HEK293 (cell line): ENCODE data around the gene ARHGAP22.

ENCODE experiments used
- CTCF ChIA-PET: fragments of 350-600 bp; formaldehyde crosslinking; extraction: SDS; loops from one replicate; lab custom pipeline; 2021; ENCODE audit warnings: antibody characterized with exemption; lab: Yijun Ruan, JAX
- POLR2A ChIA-PET: fragments of 300-600 bp; formaldehyde crosslinking; extraction: SDS; loops from one replicate; lab custom pipeline; 2020; ENCODE audit warnings: antibody characterized with exemption, inconsistent platforms; lab: Yijun Ruan, JAX
- H3K27ac ChIP-seq: fragments of 200-500 bp; sonication (Bioruptor generic); 2 replicates; pipeline ENCODE4 v1.5.1; 2014; ENCODE audit warnings: low read depth, low read length, control low read depth, inconsistent platforms; ENCODE audit errors: extremely low read depth
- H3K36me3 ChIP-seq, 2 experiments: fragments of 200-500 bp in 1 of 2; sonication (Bioruptor generic) in 1 of 2; 1 replicate in 1 of 2; 2 replicates in 1 of 2; pipeline ENCODE4 v1.5.1; 2014 to 2017; ENCODE audit warnings: inconsistent platforms in 2 of 2, low read length in 2 of 2; ENCODE audit not compliant: control insufficient read depth in 2 of 2, insufficient read depth in 1 of 2
- H3K4me1 ChIP-seq: fragments of 200-500 bp; sonication (Bioruptor generic); 2 replicates; pipeline ENCODE4 v1.5.1; 2014; ENCODE audit warnings: mild to moderate bottlenecking, low read length, inconsistent platforms; ENCODE audit not compliant: control insufficient read depth, insufficient read depth
- H3K4me3 ChIP-seq: 2 replicates; pipeline ENCODE4 v1.5.1; 2011; ENCODE audit warnings: low read depth, mild to moderate bottlenecking, control low read depth, low read length, moderate library complexity
- H3K9me3 ChIP-seq: fragments of 200-500 bp; sonication (Bioruptor generic); 2 replicates; pipeline ENCODE4 v1.5.1; 2014; ENCODE audit warnings: low read depth, low read length, inconsistent platforms; ENCODE audit not compliant: control insufficient read depth, insufficient read depth
- ELK4 ChIP-seq: IDR thresholded peaks from 2 replicates; pipeline ENCODE4 v1.6.1; 2011; ENCODE audit warnings: mild to moderate bottlenecking, low read depth, low read length, borderline replicate concordance
- HOXC10 ChIP-seq: sonication (generic); formaldehyde crosslinking; IDR thresholded peaks from 2 replicates; pipeline ENCODE4 v1.8.1; 2023; ENCODE audit warnings: mild to moderate bottlenecking, missing genetic modification reagents
- HOXD13 ChIP-seq: sonication (generic); formaldehyde crosslinking; IDR thresholded peaks from 2 replicates; pipeline ENCODE4 v1.8.0; 2022; ENCODE audit warnings: missing genetic modification reagents, borderline replicate concordance
- OVOL3 ChIP-seq: fragments of 450-650 bp; formaldehyde crosslinking; IDR thresholded peaks from 2 replicates; pipeline ENCODE4 v1.5.1; 2016; ENCODE audit warnings: missing biosample characterization, missing genetic modification characterization
- REPIN1 ChIP-seq: fragments of 450-650 bp; formaldehyde crosslinking; IDR thresholded peaks from 2 replicates; pipeline ENCODE4 v1.5.1; 2017; ENCODE audit warnings: missing biosample characterization, missing genetic modification characterization, low read depth
- SCRT2 ChIP-seq: fragments of 450-650 bp; formaldehyde crosslinking; IDR thresholded peaks from 2 replicates; pipeline ENCODE4 v1.5.1; 2016; ENCODE audit warnings: missing biosample characterization, missing genetic modification characterization
- SP3 ChIP-seq: fragments of 450-650 bp; formaldehyde crosslinking; IDR thresholded peaks from 2 replicates; pipeline ENCODE4 v1.5.1; 2016; ENCODE audit warnings: missing biosample characterization, missing genetic modification characterization
- TCF7L2 ChIP-seq: IDR thresholded peaks from 2 replicates; pipeline ENCODE4 v1.6.1; 2011; ENCODE audit warnings: low read depth, mild to moderate bottlenecking, inconsistent platforms, low read length, moderate library complexity, borderline replicate concordance
- ZIC2 ChIP-seq: fragments of 450-650 bp; formaldehyde crosslinking; IDR thresholded peaks from 2 replicates; pipeline ENCODE4 v1.5.1; 2016; ENCODE audit warnings: missing biosample characterization, missing genetic modification characterization
- ZNF121 ChIP-seq: fragments of 450-650 bp; formaldehyde crosslinking; IDR thresholded peaks from 2 replicates; pipeline ENCODE4 v1.5.1; 2016; ENCODE audit warnings: missing biosample characterization, missing genetic modification characterization
- ZNF18 ChIP-seq: fragments of 450-650 bp; formaldehyde crosslinking; IDR thresholded peaks from 2 replicates; pipeline ENCODE4 v1.5.1; 2016; ENCODE audit warnings: missing biosample characterization, missing genetic modification characterization
- ZNF24 ChIP-seq: fragments of 450-650 bp; formaldehyde crosslinking; IDR thresholded peaks from 2 replicates; pipeline ENCODE4 v1.5.1; 2016; ENCODE audit warnings: missing biosample characterization, missing genetic modification characterization
- ZNF248 ChIP-seq: fragments of 450-650 bp; formaldehyde crosslinking; IDR thresholded peaks from 2 replicates; pipeline ENCODE4 v1.5.1; 2017; ENCODE audit warnings: missing biosample characterization, missing genetic modification characterization
- ZNF37A ChIP-seq: fragments of 450-650 bp; IDR thresholded peaks from 2 replicates; pipeline ENCODE4 v1.5.1; 2018; ENCODE audit warnings: missing biosample characterization, missing genetic modification characterization
- ZNF398 ChIP-seq: fragments of 450-650 bp; formaldehyde crosslinking; IDR thresholded peaks from 2 replicates; pipeline ENCODE4 v1.5.1; 2017; ENCODE audit warnings: missing biosample characterization, missing genetic modification characterization
- ZNF521 ChIP-seq: fragments of 450-650 bp; formaldehyde crosslinking; IDR thresholded peaks from 2 replicates; pipeline ENCODE4 v1.5.1; 2017; ENCODE audit warnings: missing biosample characterization, mild to moderate bottlenecking, missing genetic modification characterization
- ZNF555 ChIP-seq: fragments of 450-650 bp; formaldehyde crosslinking; conservative IDR thresholded peaks from 2 replicates; pipeline ENCODE4 v1.5.1; 2017; ENCODE audit warnings: missing biosample characterization, mild to moderate bottlenecking, missing genetic modification characterization, inconsistent platforms
- ZNF623 ChIP-seq: fragments of 450-650 bp; formaldehyde crosslinking; IDR thresholded peaks from 2 replicates; pipeline ENCODE4 v1.5.1; 2016; ENCODE audit warnings: missing biosample characterization, missing genetic modification characterization
- ZNF626 ChIP-seq: fragments of 450-650 bp; sonication (Bioruptor Pico); formaldehyde crosslinking; IDR thresholded peaks from 2 replicates; pipeline ENCODE4 v1.5.1; 2018; ENCODE audit warnings: missing biosample characterization, missing genetic modification characterization, inconsistent platforms
- ZNF658 ChIP-seq: fragments of 450-650 bp; formaldehyde crosslinking; IDR thresholded peaks from 2 replicates; pipeline ENCODE4; 2016; ENCODE audit warnings: missing biosample characterization, missing genetic modification characterization
- ZNF677 ChIP-seq: fragments of 450-650 bp; IDR thresholded peaks from 2 replicates; pipeline ENCODE4 v1.5.0; 2018; ENCODE audit warnings: missing biosample characterization, mild to moderate bottlenecking, missing genetic modification characterization, moderate library complexity
- ZNF701 ChIP-seq: fragments of 450-650 bp; formaldehyde crosslinking; IDR thresholded peaks from 2 replicates; pipeline ENCODE4 v1.5.1; 2016; ENCODE audit warnings: missing biosample characterization, missing genetic modification characterization
- ZSCAN16 ChIP-seq: fragments of 450-650 bp; formaldehyde crosslinking; IDR thresholded peaks from 2 replicates; pipeline ENCODE4 v1.5.1; 2016; ENCODE audit warnings: missing biosample characterization, missing genetic modification characterization
- ZSCAN4 ChIP-seq: fragments of 450-650 bp; formaldehyde crosslinking; IDR thresholded peaks from 2 replicates; pipeline ENCODE4 v1.5.1; 2017; ENCODE audit warnings: missing biosample characterization, missing genetic modification characterization

The ARHGAP22 gene

GRCh38 chr10:48598936-48599829, 5.7 kb downstream of the ARHGAP22 start (continued):
- TF ChIP-seq ZNF398 (no peak), SP3 (tag by site-specific recombination) (no peak), ZNF18 (tag by site-specific recombination) (no peak), ZNF248 (no peak)

GRCh38 chr10:48598243-48598935, 6.5 kb downstream of the ARHGAP22 start:
- no peak for TF ChIP-seq ZNF521
- TF ChIP-seq REPIN1 (tag by site-specific recombination), result no peak
- TF ChIP-seq ZIC2 (tag by site-specific recombination), result peak; percentile 15; the same call in 1 of the 2 replicates
- TF ChIP-seq HOXC10, result no peak
- TF ChIP-seq HOXD13 (CRISPR knock-in tag), result no peak
- no peak for TF ChIP-seq ZNF701
- TF ChIP-seq SCRT2 (tag by site-specific recombination), result no peak
- no peak for TF ChIP-seq ZNF658 (tag by site-specific recombination)
- H3K27ac ChIP-seq, result no peak overlapping the region
- POLR2A ChIA-PET, result no interaction called here
- H3K4me3 ChIP-seq, result no peak overlapping the region
- CTCF ChIA-PET, result interaction anchor here (1.6 to 1.9 kb wide), 2 partner anchors 9 to 57 kb away, joined by 6 to 7 read pairs; no protein-coding TSS in a partner anchor
- no peaks in the 10 kb centered on the region for H3K36me3 ChIP-seq
- 0 out of 2 replicates have a peak, but pooled peaks cover 2% of the 10 kb centered on the region for H3K4me1 ChIP-seq
- H3K9me3 ChIP-seq, result no peaks in the 10 kb centered on the region

- ChIA-PET CTCF (interaction anchor here (0.7 to 1.6 kb wide), 3 partner anchors 10 to 60 kb away, joined by 5 to 6 read pairs (median 5); no protein-coding TSS in a partner anchor), POLR2A (no interaction called here)
- TF ChIP-seq ZNF555 (tag by site-specific recombination) (no peak), ZNF24 (tag by site-specific recombination) (no peak), ZSCAN4 (tag by site-specific recombination) (no peak), ZNF623 (tag by site-specific recombination) (no peak), ZNF677 (tag by site-specific recombination) (no peak), ELK4 (no peak), ZNF121 (tag by site-specific recombination) (peak; percentile 80), ZSCAN16 (tag by site-specific recombination) (no peak), ZNF37A (tag by site-specific recombination) (no peak), TCF7L2 (no peak), SCRT2 (tag by site-specific recombination) (0 out of 2 replicates have a peak, but pooled peaks have one; percentile 27), ZNF626 (tag by site-specific recombination) (no peak), OVOL3 (tag by site-specific recombination) (no peak)
Measured at GRCh38 chr10:48595539-48595932, 9.3 kb downstream of the ARHGAP22 start.

More at GRCh38 chr10:48595539-48595932, 9.3 kb downstream of the ARHGAP22 start:
- Histone ChIP-seq H3K4me3 (no peak overlapping the region), H3K4me1 (0 out of 2 replicates have a peak, but pooled peaks cover 2% of the 10 kb centered on the region), H3K27ac (no peak overlapping the region), H3K36me3 (no peaks in the 10 kb centered on the region), H3K9me3 (no peaks in the 10 kb centered on the region)
